Measurements from ENCODE around the gene C12orf57. TPM values are rescaled to one million over a fixed set of nuclear protein-coding genes. Genes with fewer than 3 reads are reported as not detected.

C12orf57 gene
- polyA plus RNA-seq, 1 donor (not counting 4 experiments of a cell fraction or from before 2014, with no cell fraction given): 137 TPM

DNA sequence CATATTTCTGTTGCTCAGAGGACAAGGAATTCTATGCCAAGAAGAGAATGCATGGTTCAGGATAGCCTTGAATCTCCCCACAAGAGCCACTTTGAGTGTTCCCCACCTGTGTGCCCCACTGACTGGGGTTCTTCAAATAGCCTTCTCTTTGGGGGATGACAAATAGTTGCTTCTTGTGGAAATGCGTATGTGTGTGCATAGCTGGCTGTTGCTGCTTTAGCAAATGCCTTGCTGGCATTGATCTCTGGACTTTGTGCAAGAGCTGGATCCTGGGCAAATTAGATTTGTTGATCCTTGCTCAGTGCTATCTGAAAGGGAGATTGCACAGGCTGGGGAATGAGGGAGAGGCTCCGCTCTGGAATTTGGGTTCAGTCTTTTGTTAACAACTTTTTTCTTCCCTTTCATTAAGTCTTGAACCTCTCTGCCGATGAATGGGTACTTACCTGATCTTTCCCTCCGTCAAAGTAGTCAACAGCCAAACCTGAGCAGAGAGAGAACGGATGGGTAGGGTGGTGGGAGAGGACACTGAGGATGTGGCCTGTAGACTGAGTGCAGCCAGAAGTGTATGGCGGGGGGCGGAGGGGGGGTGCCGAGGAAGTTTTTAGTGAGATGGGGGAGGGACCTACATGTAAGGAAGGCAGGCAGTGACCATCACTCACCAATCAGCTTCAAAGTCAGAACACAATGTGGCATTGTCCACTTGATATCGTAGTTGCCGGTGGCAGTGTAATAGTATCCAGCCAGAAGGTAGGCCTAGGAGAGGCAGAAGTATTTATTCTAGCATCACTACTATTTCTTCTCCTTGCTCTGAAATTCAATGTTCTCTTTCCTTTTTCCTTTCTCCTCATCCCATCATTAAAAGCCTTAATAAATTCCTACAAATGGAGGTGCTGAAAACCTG, 37.6 kb downstream of the C12orf57 start:
- H3K4me2 ChIP-seq (ENCODE audit: control insufficient read depth, extremely low read depth, insufficient read depth, low read depth, low read length): no peak overlapping the region
- H3K4me3 ChIP-seq (ENCODE audit: control insufficient read depth in 2 of 3, extremely low read depth in 1 of 3, insufficient read depth in 2 of 3, low read depth in 1 of 3, low read length in 3 of 3): no peak overlapping the region
- no peak overlapping the region for H3K9ac ChIP-seq (ENCODE audit: control insufficient read depth, extremely low read depth, insufficient read depth, low read length)
- dilution Hi-C loops (cut with MboI; ENCODE audit: extremely low pct_ligation_motif_present, low sequenced_read_pairs): no loop called here
- no peaks in the 10 kb centered on the region for H3K27me3 ChIP-seq (ENCODE audit: control insufficient read depth, extremely low read depth, insufficient read depth, low read length)
- peaks cover 3% of the 10 kb centered on the region for H4K20me1 ChIP-seq (ENCODE audit: control insufficient read depth, extremely low read depth, insufficient read depth, low read length)
- H3K9me1 ChIP-seq (ENCODE audit: control insufficient read depth, extremely low read depth, insufficient read depth, low read length): no peaks in the 10 kb centered on the region
- no peak overlapping the region for H3K27ac ChIP-seq (ENCODE audit: control insufficient read depth, insufficient read depth, low read length)
- DNase-seq (ENCODE audit: low read depth, low spot score) (no peak), FAIRE-seq (no peak)
- no peaks in the 10 kb centered on the region for H3K79me2 ChIP-seq (ENCODE audit: control insufficient read depth, insufficient read depth, low read length)
- no peaks in the 10 kb centered on the region for H3K9me3 ChIP-seq (ENCODE audit: control insufficient read depth, low read depth, low read length)
- TF ChIP-seq, protein P1, sequence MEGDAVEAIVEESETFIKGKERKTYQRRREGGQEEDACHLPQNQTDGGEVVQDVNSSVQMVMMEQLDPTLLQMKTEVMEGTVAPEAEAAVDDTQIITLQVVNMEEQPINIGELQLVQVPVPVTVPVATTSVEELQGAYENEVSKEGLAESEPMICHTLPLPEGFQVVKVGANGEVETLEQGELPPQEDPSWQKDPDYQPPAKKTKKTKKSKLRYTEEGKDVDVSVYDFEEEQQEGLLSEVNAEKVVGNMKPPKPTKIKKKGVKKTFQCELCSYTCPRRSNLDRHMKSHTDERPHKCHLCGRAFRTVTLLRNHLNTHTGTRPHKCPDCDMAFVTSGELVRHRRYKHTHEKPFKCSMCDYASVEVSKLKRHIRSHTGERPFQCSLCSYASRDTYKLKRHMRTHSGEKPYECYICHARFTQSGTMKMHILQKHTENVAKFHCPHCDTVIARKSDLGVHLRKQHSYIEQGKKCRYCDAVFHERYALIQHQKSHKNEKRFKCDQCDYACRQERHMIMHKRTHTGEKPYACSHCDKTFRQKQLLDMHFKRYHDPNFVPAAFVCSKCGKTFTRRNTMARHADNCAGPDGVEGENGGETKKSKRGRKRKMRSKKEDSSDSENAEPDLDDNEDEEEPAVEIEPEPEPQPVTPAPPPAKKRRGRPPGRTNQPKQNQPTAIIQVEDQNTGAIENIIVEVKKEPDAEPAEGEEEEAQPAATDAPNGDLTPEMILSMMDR (optimal IDR thresholded peaks at IDR 0.05 in 1 of 3, IDR thresholded peaks at IDR 0.05 in 1 of 3, conservative IDR thresholded peaks at IDR 0.05 in 1 of 3; ENCODE audit: extremely low read depth in 1 of 3, insufficient read depth in 2 of 3, low read length in 3 of 3): no peak
- no peak for TF ChIP-seq EZH2 (IDR thresholded peaks at IDR 0.05; ENCODE audit: low read length)
- no peak overlapping the region for H2AFZ ChIP-seq (ENCODE audit: control insufficient read depth, low read length)
- H3K4me1 ChIP-seq (ENCODE audit: control insufficient read depth, extremely low read depth, insufficient read depth, low read length): peaks cover 21% of the 10 kb centered on the region
- H3K36me3 ChIP-seq (ENCODE audit: control insufficient read depth in 2 of 2, extremely low read depth in 1 of 2, insufficient read depth in 2 of 2, low read length in 2 of 2): peaks cover 15 to 43% of the 10 kb centered on the region in 2 experiments

DNA sequence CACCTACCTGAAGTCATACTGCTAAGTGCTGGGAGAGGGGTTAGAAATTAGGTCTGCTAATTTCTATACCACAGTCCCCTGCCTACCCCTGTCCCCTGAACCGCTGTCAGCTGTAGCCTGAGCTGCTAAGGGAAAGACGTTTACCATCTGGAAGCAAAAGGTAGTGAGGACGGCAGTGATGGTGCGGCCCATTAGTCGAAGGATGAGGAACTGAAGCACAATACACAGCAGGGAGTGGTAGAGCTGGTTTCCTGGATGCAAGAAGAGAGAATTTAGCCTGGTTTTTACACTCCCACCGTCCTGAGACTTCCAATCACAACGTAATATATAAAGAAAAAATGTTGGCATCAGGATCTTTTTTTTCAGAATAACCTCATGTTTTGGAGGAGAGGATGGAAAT, 38.7 kb downstream of the C12orf57 start:
- H3K4me1 ChIP-seq (ENCODE audit: control insufficient read depth, extremely low read depth, insufficient read depth, low read length): peaks cover 21% of the 10 kb centered on the region
- no peak overlapping the region for H3K27ac ChIP-seq (ENCODE audit: control insufficient read depth, insufficient read depth, low read length)
- H3K4me3 ChIP-seq (ENCODE audit: control insufficient read depth in 2 of 3, extremely low read depth in 1 of 3, insufficient read depth in 2 of 3, low read depth in 1 of 3, low read length in 3 of 3): no peak overlapping the region
- peaks cover 11 to 31% of the 10 kb centered on the region in 2 experiments for H3K36me3 ChIP-seq (ENCODE audit: control insufficient read depth in 2 of 2, extremely low read depth in 1 of 2, insufficient read depth in 2 of 2, low read length in 2 of 2)
- no peak overlapping the region for H3K9ac ChIP-seq (ENCODE audit: control insufficient read depth, extremely low read depth, insufficient read depth, low read length)
- DNase-seq (ENCODE audit: low read depth, low spot score) (no peak), FAIRE-seq (no peak)
- no peak overlapping the region for H2AFZ ChIP-seq (ENCODE audit: control insufficient read depth, low read length)
- TF ChIP-seq, protein P1 (optimal IDR thresholded peaks at IDR 0.05 in 1 of 3, IDR thresholded peaks at IDR 0.05 in 1 of 3, conservative IDR thresholded peaks at IDR 0.05 in 1 of 3; ENCODE audit: extremely low read depth in 1 of 3, insufficient read depth in 2 of 3, low read length in 3 of 3): no peak
- TF ChIP-seq EZH2 (IDR thresholded peaks at IDR 0.05; ENCODE audit: low read length): no peak
- no peaks in the 10 kb centered on the region for H3K9me3 ChIP-seq (ENCODE audit: control insufficient read depth, low read depth, low read length)
- no peak overlapping the region for H3K4me2 ChIP-seq (ENCODE audit: control insufficient read depth, extremely low read depth, insufficient read depth, low read depth, low read length)
- H3K79me2 ChIP-seq (ENCODE audit: control insufficient read depth, insufficient read depth, low read length): no peaks in the 10 kb centered on the region
- dilution Hi-C loops (cut with MboI; ENCODE audit: extremely low pct_ligation_motif_present, low sequenced_read_pairs): no loop called here
- H4K20me1 ChIP-seq (ENCODE audit: control insufficient read depth, extremely low read depth, insufficient read depth, low read length): peaks cover 3% of the 10 kb centered on the region
- H3K27me3 ChIP-seq (ENCODE audit: control insufficient read depth, extremely low read depth, insufficient read depth, low read length): no peaks in the 10 kb centered on the region
- H3K9me1 ChIP-seq (ENCODE audit: control insufficient read depth, extremely low read depth, insufficient read depth, low read length): no peaks in the 10 kb centered on the region
